HCEC 1CT (cell line): ENCODE data around the gene GALNS.

Experiments
- DNase-seq: peaks from one replicate; pipeline ENCODE4 v3.0.0-alpha.2; 2017

The GALNS gene

GRCh38 chr16:88874938-88875599 is 18.3 kb upstream of the GALNS start:
- DNase-seq = no peak

- no peak for DNase-seq
These were observed 16.0 kb upstream of the GALNS start for GRCh38 chr16:88872650-88873331.

- DNase-seq = no peak
These were observed 15.1 kb upstream of the GALNS start for GRCh38 chr16:88871730-88872416.

- DNase-seq = no peak
These were observed 14.6 kb upstream of the GALNS start for GRCh38 chr16:88871349-88871702.

GRCh38 chr16:88870608-88871348 is 14.0 kb upstream of the GALNS start:
- no peak for DNase-seq

- DNase-seq = no peak
These were observed 12.9 kb upstream of the GALNS start for GRCh38 chr16:88869673-88869980.

- DNase-seq = no peak
These were observed 12.4 kb upstream of the GALNS start for GRCh38 chr16:88868974-88869672.

- DNase-seq = no peak
These were observed 11.0 kb upstream of the GALNS start for GRCh38 chr16:88867581-88868246.

- DNase-seq = no peak
These were observed 9.6 kb upstream of the GALNS start, which contains the start of gene PABPN1L for GRCh38 chr16:88866151-88866920. Gene PABPN1L (minus strand): TSS chr16:88866660. CDS start chr16:88866606, 54 bp downstream.

- no peak for DNase-seq
These were observed 9.0 kb upstream of the GALNS start for GRCh38 chr16:88865742-88866141.

- no peak for DNase-seq
These were observed 8.6 kb upstream of the GALNS start for GRCh38 chr16:88865310-88865709.

GRCh38 chr16:88864521-88864920 is 7.8 kb upstream of the GALNS start:
- DNase-seq = no peak

GRCh38 chr16:88864099-88864498 is 7.4 kb upstream of the GALNS start:
- no peak for DNase-seq

GRCh38 chr16:88863426-88863825 is 6.7 kb upstream of the GALNS start:
- DNase-seq = no peak

GRCh38 chr16:88862968-88863367 is 6.2 kb upstream of the GALNS start:
- no peak for DNase-seq

GRCh38 chr16:88861359-88861758 is 4.6 kb upstream of the GALNS start:
- no peak for DNase-seq

- no peak for DNase-seq
These were observed 2.8 kb upstream of the GALNS start for GRCh38 chr16:88859381-88860091.

GRCh38 chr16:88857728-88858339 is 1.1 kb upstream of the GALNS start:
- DNase-seq = peak; percentile 70

- no peak for DNase-seq
These were observed 472 bp downstream of the GALNS start for GRCh38 chr16:88856122-88856827.

- DNase-seq = no peak
These were observed 1.0 kb downstream of the GALNS start for GRCh38 chr16:88855736-88856121.
